MCF 10A (cell line): Measurements from ENCODE around the gene PROK2. TPM values are rescaled to one million over a fixed set of nuclear protein-coding genes. Genes with fewer than 3 reads are reported as not detected.

Experiments used
- BruUV-seq: library from RNA; stranded (reverse); fragments of 400-500 nt; replicated peaks from 2 replicates; lab custom pipeline; 2021; lab: Mats Ljungman, UMichigan
- CTCF ChIA-PET: fragments of 300-600 bp; sonication (Branson Sonifier 250); formaldehyde crosslinking; extraction: SDS; loops from one replicate; lab custom pipeline; 2021; ENCODE audit warnings: antibody characterized with exemption, inconsistent platforms; lab: Yijun Ruan, JAX
- POLR2A ChIA-PET: fragments of 300-600, 350-650 bp; sonication (Branson Sonifier 250); formaldehyde crosslinking; extraction: SDS; loops from one replicate; lab custom pipeline; 2020; ENCODE audit warnings: antibody characterized with exemption, inconsistent platforms; lab: Yijun Ruan, JAX
- DNase-seq: peaks from one replicate; pipeline ENCODE4 v3.0.0-alpha.2; 2018; ENCODE audit not compliant: unreplicated experiment
- H3K27ac Mint-ChIP-seq: one replicate; pipeline ENCODE4 v1.8.0; 2022; ENCODE audit warnings: mild to moderate bottlenecking, low read depth, mixed read lengths; ENCODE audit not compliant: unreplicated experiment
- H3K27me3 Mint-ChIP-seq: one replicate; pipeline ENCODE4 v1.8.0; 2022; ENCODE audit warnings: mixed read lengths; ENCODE audit not compliant: insufficient read depth, unreplicated experiment
- H3K36me3 Mint-ChIP-seq: one replicate; pipeline ENCODE4 v1.8.0; 2022; ENCODE audit warnings: mild to moderate bottlenecking, moderate library complexity, mixed read lengths; ENCODE audit not compliant: insufficient read depth, unreplicated experiment
- H3K4me1 Mint-ChIP-seq: one replicate; pipeline ENCODE4 v1.8.0; 2022; ENCODE audit warnings: mixed read lengths; ENCODE audit not compliant: insufficient read depth, unreplicated experiment
- H3K4me3 Mint-ChIP-seq: one replicate; pipeline ENCODE4 v1.8.0; 2022; ENCODE audit warnings: mild to moderate bottlenecking, moderate library complexity, mixed read lengths; ENCODE audit not compliant: unreplicated experiment
- H3K9me3 Mint-ChIP-seq: one replicate; pipeline ENCODE4 v1.8.0; 2022; ENCODE audit warnings: mixed read lengths; ENCODE audit not compliant: unreplicated experiment
- CTCF ChIP-seq: fragments of 200-600 bp; IDR thresholded peaks from one replicate; pipeline ENCODE4 v1.8.0; 2022; ENCODE audit warnings: antibody characterized with exemption, mild to moderate bottlenecking; ENCODE audit not compliant: unreplicated experiment
- intact Hi-C: fragments of 100-400 bp; cut with micrococcal nuclease; formaldehyde crosslinking; loops from 2 replicates; pipeline ENCODE4 v1.14.1; 2022
- total RNA-seq: library from RNA; stranded (reverse); gene quantifications from 2 replicates; pipeline ENCODE4 v1.2.3, GENCODE V29; 2022

PROK2 gene
- total RNA-seq, 1 experiment from 2014 or later: not detected

GRCh38 chr3:71813073-71813472 lies 28.1 kb upstream of the PROK2 start:
- Mint-ChIP-seq H3K4me1 (no peaks in the 10 kb centered on the region), H3K27me3 (no peaks in the 10 kb centered on the region), H3K9me3 (no peaks in the 10 kb centered on the region), H3K27ac (no peak overlapping the region), H3K4me3 (no peak overlapping the region), H3K36me3 (no peaks in the 10 kb centered on the region)
- DNase-seq: no peak
- CTCF ChIA-PET: interaction anchor here (0.6 to 1.4 kb wide), 2 partner anchors 10 to 1865 kb away, joined by 3 read pairs; no protein-coding TSS in a partner anchor
- TF ChIP-seq CTCF: no peak
- intact Hi-C loops: no loop called here
- POLR2A ChIA-PET: no interaction called here
- BruUV-seq: no TSS peak

GRCh38 chr3:71810056-71810455 lies 25.1 kb upstream of the PROK2 start:
- BruUV-seq: no TSS peak
- Mint-ChIP-seq H3K9me3 (no peaks in the 10 kb centered on the region), H3K4me3 (no peak overlapping the region), H3K36me3 (no peaks in the 10 kb centered on the region), H3K27me3 (no peaks in the 10 kb centered on the region), H3K27ac (no peak overlapping the region), H3K4me1 (no peaks in the 10 kb centered on the region)
- intact Hi-C loops: no loop called here
- no peak for DNase-seq
- POLR2A ChIA-PET: no interaction called here
- TF ChIP-seq CTCF: no peak
- CTCF ChIA-PET: interaction anchor here (0.7 kb wide), 1 partner anchor 903 kb away, joined by 3 read pairs; no protein-coding TSS in a partner anchor

GRCh38 chr3:71809321-71810026 lies 24.5 kb upstream of the PROK2 start:
- no TSS peak for BruUV-seq
- ChIA-PET POLR2A (no interaction called here), CTCF (interaction anchor here (0.6 to 0.7 kb wide), 2 partner anchors 66 to 902 kb away, joined by 3 read pairs; no protein-coding TSS in a partner anchor)
- H3K4me3 Mint-ChIP-seq: no peak overlapping the region
- TF ChIP-seq CTCF: no peak
- intact Hi-C loops: no loop called here
- H3K27me3 Mint-ChIP-seq: no peaks in the 10 kb centered on the region
- H3K36me3 Mint-ChIP-seq: no peaks in the 10 kb centered on the region
- H3K9me3 Mint-ChIP-seq: no peaks in the 10 kb centered on the region
- no peak overlapping the region for H3K27ac Mint-ChIP-seq
- no peak for DNase-seq
- H3K4me1 Mint-ChIP-seq: no peaks in the 10 kb centered on the region

GRCh38 chr3:71806736-71807135 lies 21.8 kb upstream of the PROK2 start:
- Mint-ChIP-seq H3K4me1 (no peaks in the 10 kb centered on the region), H3K36me3 (no peaks in the 10 kb centered on the region), H3K27me3 (peaks cover 21% of the 10 kb centered on the region), H3K4me3 (no peak overlapping the region), H3K9me3 (no peaks in the 10 kb centered on the region), H3K27ac (no peak overlapping the region)
- intact Hi-C loops: no loop called here
- DNase-seq: no peak
- no peak for TF ChIP-seq CTCF
- CTCF ChIA-PET: interaction anchor here (0.5 kb wide), 1 partner anchor 1480 kb away, joined by 3 read pairs; no protein-coding TSS in a partner anchor
- POLR2A ChIA-PET: no interaction called here
- BruUV-seq: no TSS peak
